ENCODE measurements around the gene ST8SIA5.

Gene ST8SIA5

DNA sequence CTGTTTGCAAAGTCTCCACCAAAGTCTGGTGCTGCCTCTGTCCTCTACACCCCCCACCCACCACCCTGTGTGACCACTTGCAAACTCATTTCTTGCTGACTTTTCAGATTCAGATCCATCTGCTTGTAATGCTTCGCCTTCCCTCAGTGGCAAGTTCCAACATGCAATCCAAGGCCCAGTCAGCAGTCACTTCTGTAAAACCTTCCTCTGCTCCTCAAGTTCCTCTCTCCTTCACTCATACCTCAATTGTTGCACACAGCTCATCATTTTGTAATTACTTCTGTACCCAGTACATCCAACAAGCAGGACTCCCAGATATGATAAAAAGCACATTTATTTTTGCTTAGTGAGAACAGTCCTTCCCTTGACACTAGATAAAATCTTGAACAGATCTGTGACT is 93.3 kb downstream of the ST8SIA5 start:
- no peak for DNase-seq

DNA sequence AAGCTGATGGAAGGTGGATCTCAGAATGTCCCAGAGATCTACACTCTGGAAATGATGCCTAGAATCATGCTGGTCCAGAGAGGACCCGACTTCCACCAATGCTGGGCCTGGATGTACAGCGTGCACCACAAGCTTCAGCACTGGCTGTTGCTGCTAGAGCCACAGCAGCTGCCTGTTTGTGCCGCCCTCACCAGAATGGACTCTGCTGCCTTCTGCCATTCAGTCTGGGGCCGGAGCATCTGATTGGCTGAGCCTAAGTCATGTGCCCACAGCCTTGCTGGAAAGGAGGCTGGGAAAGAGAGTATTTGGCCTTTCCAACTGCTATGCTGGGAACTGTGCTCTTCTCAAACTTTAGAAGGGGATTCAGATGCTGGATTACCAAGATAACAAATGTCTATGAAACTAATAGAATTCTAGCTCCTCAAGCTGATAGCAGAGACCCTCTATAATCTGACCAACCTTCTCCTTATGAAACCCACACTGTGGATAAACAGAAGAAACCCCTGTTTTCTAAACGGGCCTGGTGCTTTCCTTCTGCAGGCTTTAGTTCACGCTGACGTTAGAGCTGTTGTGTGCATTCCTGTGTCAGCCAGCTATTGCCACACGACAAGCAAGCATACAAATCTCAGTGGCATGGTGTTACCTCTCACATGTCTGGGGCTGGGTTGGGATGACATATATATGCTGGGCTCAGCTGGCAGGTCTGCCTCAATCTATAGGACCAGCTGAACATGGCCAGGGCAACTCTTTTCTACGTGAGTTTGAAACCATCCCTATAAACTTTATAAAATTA is 95.7 kb downstream of the ST8SIA5 start:
- DNase-seq: no peak

GRCh38 chr18:46659484-46659883 is 97.4 kb downstream of the ST8SIA5 start:
- no peak for DNase-seq

GRCh38 chr18:46657115-46657955 is 99.5 kb downstream of the ST8SIA5 start, which contains the start of gene LOXHD1:
LOXHD1 (minus strand) TSS chr18:46657220; CDS start chr18:46657033, 187 bp downstream.
- DNase-seq: no peak

GRCh38 chr18:46656326-46657114 is 100.3 kb downstream of the ST8SIA5 start:
- DNase-seq: no peak

DNA sequence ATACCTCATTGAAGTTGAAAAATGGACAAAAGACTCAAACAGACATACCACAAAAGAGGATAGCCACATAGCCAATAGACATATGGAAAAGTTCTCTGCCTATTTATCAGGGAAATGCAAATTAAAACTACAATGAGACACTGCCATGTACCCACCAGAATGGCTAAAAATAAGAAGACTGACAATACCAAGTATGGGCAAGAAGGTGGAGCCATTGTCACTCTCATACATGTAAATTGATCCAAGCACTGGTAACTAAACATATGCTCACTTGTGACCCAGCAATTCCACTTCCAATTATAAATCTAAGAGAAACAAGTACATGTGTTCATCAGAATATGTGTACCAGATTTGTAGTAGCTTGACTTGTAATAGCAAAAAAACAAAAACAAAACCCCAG is 104.5 kb downstream of the ST8SIA5 start:
- DNase-seq: no peak

GRCh38 chr18:46650681-46651080 is 106.2 kb downstream of the ST8SIA5 start:
- DNase-seq: no peak

- DNase-seq: no peak
These were observed 107.6 kb downstream of the ST8SIA5 start for GRCh38 chr18:46649071-46649862.

- no peak for DNase-seq
These were observed 110.4 kb downstream of the ST8SIA5 start for GRCh38 chr18:46646468-46646867.

- DNase-seq: no peak
These were observed 114.3 kb downstream of the ST8SIA5 start for GRCh38 chr18:46642561-46642960.

- no peak for DNase-seq
These were observed 114.9 kb downstream of the ST8SIA5 start for GRCh38 chr18:46641917-46642316.

DNA sequence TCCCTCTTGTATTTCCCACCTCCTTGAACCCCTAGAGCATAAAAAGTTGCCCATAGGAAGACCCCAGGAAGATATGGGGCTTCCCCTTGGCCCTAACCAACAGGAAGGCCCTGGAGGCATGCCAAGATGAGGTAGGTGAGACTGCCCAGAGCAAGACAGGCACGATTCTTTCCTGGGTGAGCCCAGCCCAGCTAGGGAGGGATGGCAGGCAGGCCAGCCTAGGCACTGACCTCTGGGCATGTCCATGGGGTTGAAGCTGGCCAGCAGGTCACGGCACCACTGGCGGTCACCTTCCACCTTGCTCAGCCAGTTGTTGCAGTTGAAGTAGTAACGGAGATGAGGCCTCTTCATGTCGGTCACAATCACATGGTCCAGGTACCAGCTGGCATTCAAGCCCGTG is 117.5 kb downstream of the ST8SIA5 start:
- DNase-seq: no peak

- DNase-seq: no peak
These were observed 120.7 kb downstream of the ST8SIA5 start for GRCh38 chr18:46636040-46636630.

GRCh38 chr18:46632401-46633071 is 124.3 kb downstream of the ST8SIA5 start:
- no peak for DNase-seq

DNA sequence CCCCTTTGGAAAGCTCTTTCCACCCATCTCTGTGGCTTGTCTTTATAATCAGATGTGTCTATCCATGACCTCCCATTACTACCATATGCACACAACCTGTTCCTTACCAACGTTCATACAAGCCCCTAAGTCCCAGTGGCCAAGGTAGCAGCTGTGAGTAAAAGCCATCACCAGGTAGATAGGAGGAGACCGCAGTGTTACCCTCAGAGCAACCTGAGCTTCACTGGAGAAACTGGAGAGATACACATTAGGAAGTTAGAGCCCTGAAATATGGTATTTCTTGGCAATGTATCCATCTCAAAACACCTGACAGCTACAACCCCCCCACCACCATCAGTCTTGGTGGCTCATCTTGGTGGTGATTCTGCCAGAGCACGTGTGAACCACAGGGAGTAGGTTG is 125.9 kb downstream of the ST8SIA5 start:
- DNase-seq: no peak

DNA sequence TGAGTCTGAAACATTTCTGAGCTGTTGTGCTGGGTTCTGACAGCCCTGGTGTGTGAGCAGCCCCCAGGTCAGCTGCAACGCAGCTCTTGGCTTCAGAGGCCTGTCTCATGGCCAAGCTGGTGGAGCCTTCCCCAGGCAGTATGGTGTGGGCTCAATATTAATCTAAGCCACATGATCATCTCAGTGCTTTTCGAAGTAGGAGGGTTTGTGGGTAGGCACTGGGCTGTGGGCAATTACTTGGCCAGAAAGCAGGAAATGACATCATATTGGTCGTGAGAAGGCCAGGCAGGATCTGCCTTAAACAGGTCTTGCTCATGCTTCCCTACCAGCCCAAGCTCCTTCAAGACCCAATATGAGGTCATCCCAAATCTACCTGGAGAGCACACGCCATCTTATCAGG is 126.7 kb downstream of the ST8SIA5 start:
- DNase-seq: no peak

DNA sequence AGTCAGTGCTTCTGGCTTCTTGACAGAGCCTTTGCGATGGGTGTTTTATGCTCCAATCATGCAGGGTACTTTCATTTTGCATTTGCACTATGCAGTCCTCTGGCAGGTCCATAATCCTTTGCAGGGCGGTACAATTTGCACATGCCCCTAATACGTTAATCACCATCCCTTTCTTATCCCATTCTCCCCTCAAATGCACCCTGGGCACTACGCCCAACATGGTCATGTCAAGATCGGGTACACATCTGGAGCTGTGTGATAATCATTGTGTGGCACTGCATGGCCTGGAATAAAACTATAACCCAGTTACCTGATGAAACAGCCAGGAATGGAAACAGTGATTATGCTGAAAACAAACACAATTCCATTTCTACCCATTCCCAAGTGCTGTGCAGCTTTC is 127.5 kb downstream of the ST8SIA5 start:
- no peak for DNase-seq

GRCh38 chr18:46628206-46628605 is 128.6 kb downstream of the ST8SIA5 start:
- DNase-seq: no peak

- DNase-seq: no peak
These were observed 129.7 kb downstream of the ST8SIA5 start for GRCh38 chr18:46627136-46627535.

DNA sequence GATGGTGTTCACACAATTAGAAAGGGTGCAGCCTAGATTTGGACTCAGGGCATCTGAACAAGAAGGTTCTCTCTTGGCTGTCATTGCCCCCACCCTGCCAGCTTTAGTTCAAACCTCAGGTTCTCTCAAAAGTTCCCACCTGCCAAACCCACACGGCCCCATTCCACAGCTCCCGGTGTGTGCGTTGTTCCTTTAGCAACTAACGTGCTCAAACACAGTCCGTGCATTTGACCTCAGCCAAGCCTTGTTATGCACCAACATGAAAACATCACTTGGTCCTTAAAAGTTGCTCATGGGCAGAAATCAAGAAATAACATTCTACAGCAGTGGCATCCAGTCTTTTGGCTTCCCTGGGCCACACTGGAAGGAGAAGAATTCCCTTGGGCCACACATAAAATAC is 131.8 kb downstream of the ST8SIA5 start:
- DNase-seq: no peak

- DNase-seq: no peak
These were observed 132.7 kb downstream of the ST8SIA5 start for GRCh38 chr18:46624127-46624526.
